Neuronal stem cell (in vitro differentiated cells): ENCODE results near the gene NEDD9.

Source experiments
- DNase-seq: peaks from one replicate; pipeline ENCODE4 v3.0.0-alpha.2; 2013; ENCODE audit warnings: low spot score
- H2AFZ ChIP-seq: one replicate; pipeline ENCODE4 v1.6.1; 2013; ENCODE audit warnings: mild to moderate bottlenecking, low read length, inconsistent platforms
- H2AK5ac ChIP-seq: 2 replicates; pipeline ENCODE4 v1.6.1; 2013; ENCODE audit warnings: low read depth, mild to moderate bottlenecking, inconsistent platforms, low read length, moderate library complexity, mixed read lengths
- H2BK120ac ChIP-seq: 2 replicates; pipeline ENCODE4 v1.6.1; 2013; ENCODE audit warnings: low read depth, mild to moderate bottlenecking, inconsistent platforms, low read length, moderate library complexity, mixed read lengths
- H2BK12ac ChIP-seq: one replicate; pipeline ENCODE4 v1.6.1; 2013; ENCODE audit warnings: low read length, inconsistent platforms
- H2BK15ac ChIP-seq: 2 replicates; pipeline ENCODE4 v1.6.1; 2013; ENCODE audit warnings: mild to moderate bottlenecking, low read length, inconsistent platforms, mixed read lengths
- H2BK5ac ChIP-seq: one replicate; pipeline ENCODE4 v1.6.1; 2013; ENCODE audit warnings: inconsistent platforms, mild to moderate bottlenecking, low read length, moderate library complexity
- H3K14ac ChIP-seq: one replicate; pipeline ENCODE4 v1.6.1; 2013; ENCODE audit warnings: low read length, inconsistent platforms
- H3K18ac ChIP-seq: 2 replicates; pipeline ENCODE4 v1.6.1; 2013; ENCODE audit warnings: low read length, inconsistent platforms
- H3K23ac ChIP-seq: 2 replicates; pipeline ENCODE4 v1.6.1; 2013; ENCODE audit warnings: low read depth, mild to moderate bottlenecking, mixed read lengths, low read length, inconsistent platforms; ENCODE audit not compliant: poor library complexity
- H3K27ac ChIP-seq: replicated peaks from 3 replicates; pipeline ENCODE4 v1.5.1; 2013; ENCODE audit warnings: low read length, inconsistent platforms
- H3K27me3 ChIP-seq, 3 experiments: 2 replicates each; pipeline ENCODE4 v1.6.1; 2013; ENCODE audit warnings: low read length in 3 of 3, mild to moderate bottlenecking in 2 of 3, inconsistent platforms in 1 of 3, low read depth in 1 of 3, mixed read lengths in 1 of 3, moderate library complexity in 1 of 3; ENCODE audit not compliant: control insufficient read depth in 3 of 3, insufficient read depth in 3 of 3
- H3K36me3 ChIP-seq, 2 donors: replicated peaks in 1 of 2; 2 replicates each; pipeline ENCODE4 v1.6.1; 2013; ENCODE audit warnings: low read length in 2 of 2; ENCODE audit not compliant: control insufficient read depth in 2 of 2, insufficient read depth in 2 of 2
- H3K4ac ChIP-seq: 2 replicates; pipeline ENCODE4 v1.6.1; 2013; ENCODE audit warnings: inconsistent platforms, mild to moderate bottlenecking, low read length, moderate library complexity
- H3K4me1 ChIP-seq, 2 donors: 1 replicate in 1 of 2; 2 replicates in 1 of 2; pipeline ENCODE4 v1.6.1; 2013; ENCODE audit warnings: low read length in 2 of 2, low read depth in 1 of 2; ENCODE audit not compliant: control insufficient read depth in 2 of 2, insufficient read depth in 1 of 2
- H3K4me2 ChIP-seq: one replicate; pipeline ENCODE4 v1.6.1; 2013; ENCODE audit warnings: mild to moderate bottlenecking, low read length, inconsistent platforms; ENCODE audit not compliant: insufficient read depth, poor library complexity, severe bottlenecking
- H3K4me3 ChIP-seq, 2 donors: 2 replicates each; pipeline ENCODE4 v1.5.1; 2013; ENCODE audit warnings: low read length in 2 of 2, mild to moderate bottlenecking in 2 of 2, inconsistent platforms in 1 of 2, moderate library complexity in 1 of 2
- H3K79me1 ChIP-seq: one replicate; pipeline ENCODE4 v1.6.1; 2013; ENCODE audit warnings: low read depth, mild to moderate bottlenecking, inconsistent platforms, low read length, moderate library complexity
- H3K9ac ChIP-seq: one replicate; pipeline ENCODE4 v1.6.1; 2013; ENCODE audit warnings: mild to moderate bottlenecking, low read depth, low read length, inconsistent platforms; ENCODE audit not compliant: poor library complexity
- H3K9me3 ChIP-seq, 2 donors: replicated peaks in 1 of 2; 2 replicates each; pipeline versions ENCODE3 to v1.6.1; 2013; ENCODE audit warnings: low read length in 2 of 2, mild to moderate bottlenecking in 2 of 2, inconsistent platforms in 1 of 2, low read depth in 1 of 2, mixed read lengths in 1 of 2, moderate library complexity in 1 of 2; ENCODE audit not compliant: control insufficient read depth in 2 of 2, insufficient read depth in 1 of 2
- H4K8ac ChIP-seq: one replicate; pipeline ENCODE4 v1.6.1; 2013; ENCODE audit warnings: low read depth, mild to moderate bottlenecking, inconsistent platforms, low read length, moderate library complexity
- H4K91ac ChIP-seq: one replicate; pipeline ENCODE4 v1.6.1; 2013; ENCODE audit warnings: low read length, low read depth, mild to moderate bottlenecking, inconsistent platforms; ENCODE audit not compliant: poor library complexity
- WGBS, 2 donors: extraction: QIAGEN DNeasy Blood & Tissue Kit; methylation state at CpG; one replicate each; pipeline ENCODE4 v1.1.7; 2013; ENCODE audit warnings: missing lambda C conversion rate in 2 of 2, mixed read lengths in 1 of 2; ENCODE audit not compliant: insufficient read length in 2 of 2, insufficient replicate concordance in 1 of 2; ENCODE audit errors: extremely low coverage in 2 of 2; 5-methylcytosine and 5-hydroxymethylcytosine counted together

The NEDD9 gene

GRCh38 chr6:11218538-11219399, 13.7 kb downstream of the NEDD9 start:
- no peak overlapping the region for H2BK5ac ChIP-seq
- H3K4me3 ChIP-seq, result no peak overlapping the region
- DNase-seq, result no peak
- H3K36me3 ChIP-seq, result peaks cover 0 to 90% of the 10 kb centered on the region in 2 donors
- H3K9me3 ChIP-seq, result peaks cover 0 to 8% of the 10 kb centered on the region in 2 donors
- H2BK12ac ChIP-seq, result no peak overlapping the region
- no peak overlapping the region for H3K4ac ChIP-seq
- no peak overlapping the region for H4K8ac ChIP-seq
- peaks cover 5 to 10% of the 10 kb centered on the region in 2 donors for H3K4me1 ChIP-seq
- no peak overlapping the region for H3K14ac ChIP-seq
- WGBS, 2 donors, result no CpG with 5 or more reads among the region's 12 CpGs
- H2AFZ ChIP-seq, result no peak overlapping the region
- H3K9ac ChIP-seq, result no peak overlapping the region
- H3K18ac ChIP-seq, result no peak overlapping the region
- H2BK120ac ChIP-seq, result no peak overlapping the region
- H3K27me3 ChIP-seq, result no peaks in the 10 kb centered on the region
- H3K79me1 ChIP-seq, result no peaks in the 10 kb centered on the region
- H2AK5ac ChIP-seq, result no peak overlapping the region
- no peak overlapping the region for H4K91ac ChIP-seq
- H3K23ac ChIP-seq, result no peak overlapping the region
- H3K4me2 ChIP-seq, result no peak overlapping the region
- H3K27ac ChIP-seq, result no peak overlapping the region
- H2BK15ac ChIP-seq, result no peak overlapping the region

GRCh38 chr6:11218102-11218442, 14.4 kb downstream of the NEDD9 start:
- Histone ChIP-seq H3K4me1 (peaks cover 7 to 10% of the 10 kb centered on the region in 2 donors), H4K8ac (no peak overlapping the region), H2BK5ac (no peak overlapping the region), H4K91ac (no peak overlapping the region), H3K36me3 (peaks cover 0 to 91% of the 10 kb centered on the region in 2 donors), H3K79me1 (no peaks in the 10 kb centered on the region), H3K4me2 (no peak overlapping the region), H3K18ac (no peak overlapping the region), H2BK15ac (no peak overlapping the region), H2AFZ (no peak overlapping the region), H2BK120ac (no peak overlapping the region), H3K4ac (no peak overlapping the region), H3K27ac (no peak overlapping the region), H3K9me3 (peaks cover 0 to 6% of the 10 kb centered on the region in 2 donors), H3K27me3 (no peaks in the 10 kb centered on the region), H3K4me3 (no peak overlapping the region), H3K14ac (no peak overlapping the region), H2BK12ac (no peak overlapping the region), H3K9ac (no peak overlapping the region), H2AK5ac (no peak overlapping the region), H3K23ac (no peak overlapping the region)
- DNase-seq, result no peak
- no CpG with 5 or more reads among the region's 3 CpGs for WGBS, 2 donors

GRCh38 chr6:11217360-11218101, 14.9 kb downstream of the NEDD9 start:
- H3K14ac ChIP-seq, result no peak overlapping the region
- H2AFZ ChIP-seq, result no peak overlapping the region
- H3K23ac ChIP-seq, result no peak overlapping the region
- WGBS, 2 donors, result no CpG with 5 or more reads among the region's 4 CpGs
- H4K8ac ChIP-seq, result no peak overlapping the region
- DNase-seq, result no peak
- no peaks in the 10 kb centered on the region for H3K79me1 ChIP-seq
- H2BK12ac ChIP-seq, result no peak overlapping the region
- H3K27me3 ChIP-seq, result no peaks in the 10 kb centered on the region
- H4K91ac ChIP-seq, result no peak overlapping the region
- no peak overlapping the region for H3K18ac ChIP-seq
- H2AK5ac ChIP-seq, result no peak overlapping the region
- no peak overlapping the region for H2BK120ac ChIP-seq
- H2BK5ac ChIP-seq, result no peak overlapping the region
- H3K4me2 ChIP-seq, result no peak overlapping the region
- no peak overlapping the region for H3K4ac ChIP-seq
- peaks cover 2 to 91% of the 10 kb centered on the region in 2 donors for H3K36me3 ChIP-seq
- H2BK15ac ChIP-seq, result no peak overlapping the region
- H3K27ac ChIP-seq, result no peak overlapping the region
- H3K9me3 ChIP-seq, result peaks cover 0 to 6% of the 10 kb centered on the region in 2 donors
- peaks cover 8 to 10% of the 10 kb centered on the region in 2 donors for H3K4me1 ChIP-seq
- no peak overlapping the region for H3K9ac ChIP-seq
- H3K4me3 ChIP-seq, result no peak overlapping the region

GRCh38 chr6:11215773-11216172, 16.7 kb downstream of the NEDD9 start:
- no peak for DNase-seq
- H3K18ac ChIP-seq, result no peak overlapping the region
- no peak overlapping the region for H2BK12ac ChIP-seq
- H3K4ac ChIP-seq, result no peak overlapping the region
- H3K9me3 ChIP-seq, result peaks cover 0 to 5% of the 10 kb centered on the region in 2 donors
- H2BK5ac ChIP-seq, result no peak overlapping the region
- peaks cover 10% of the 10 kb centered on the region in 2 donors for H3K4me1 ChIP-seq
- peaks cover 2 to 95% of the 10 kb centered on the region in 2 donors for H3K36me3 ChIP-seq
- H3K27ac ChIP-seq, result no peak overlapping the region
- no peak overlapping the region for H4K8ac ChIP-seq
- no peak overlapping the region for H2AK5ac ChIP-seq
- no peak overlapping the region for H3K4me2 ChIP-seq
- H3K9ac ChIP-seq, result no peak overlapping the region
- no peak overlapping the region for H3K4me3 ChIP-seq
- no peak overlapping the region for H3K23ac ChIP-seq
- WGBS, 2 donors, result no CpG with 5 or more reads among the region's 7 CpGs
- no peak overlapping the region for H2BK120ac ChIP-seq
- no peak overlapping the region for H2AFZ ChIP-seq
- no peaks in the 10 kb centered on the region for H3K79me1 ChIP-seq
- H2BK15ac ChIP-seq, result no peak overlapping the region
- no peak overlapping the region for H4K91ac ChIP-seq
- H3K27me3 ChIP-seq, result no peaks in the 10 kb centered on the region
- no peak overlapping the region for H3K14ac ChIP-seq
